HCT116 (cell line): ENCODE measurements around the gene ANTKMT. TPM values are rescaled to one million over a fixed set of nuclear protein-coding genes. Genes with fewer than 3 reads are reported as not detected.

Source experiments
- ATAC-seq: fragments of 200-7000 bp; cut with Tn5 transposase; 2 replicates; pipeline ENCODE4 v1.9.1; 2020; ENCODE audit warnings: mild to moderate bottlenecking, moderate library complexity
- BruUV-seq: library from RNA; stranded (reverse); fragments of 400-500 nt; replicated peaks from 2 replicates; lab custom pipeline; 2021; lab: Mats Ljungman, UMichigan
- CTCF ChIA-PET: fragments of 300-600 bp; sonication (Branson Sonifier 250); formaldehyde crosslinking; loops from one replicate; lab custom pipeline; 2021; ENCODE audit warnings: antibody characterized with exemption; lab: Charles Lee
- POLR2A ChIA-PET: fragments of 300-600, 350-600 bp; sonication (Branson Sonifier 250); formaldehyde crosslinking; loops from one replicate; lab custom pipeline; 2021; ENCODE audit warnings: antibody characterized with exemption; lab: Charles Lee
- RAD21 ChIA-PET, 2 experiments: fragments of 300-600 bp; sonication (Branson Sonifier 250); formaldehyde crosslinking; loops; one replicate each; lab custom pipeline; 2023; ENCODE audit warnings: low total read pairs in 2 of 2; ENCODE audit not compliant: uncharacterized antibody in 2 of 2, unreplicated experiment in 2 of 2, low non-redundant PET in 1 of 2; lab: Charles Lee
- DNase-seq: peaks from one replicate; pipeline ENCODE4 v3.0.0-alpha.2; 2010; ENCODE audit warnings: low read depth, low spot score
- H2AFZ ChIP-seq: fragments of 200-600 bp; shearing (Covaris generic), sonication (generic); 2 replicates; pipeline ENCODE4 v1.6.1; 2017; ENCODE audit warnings: low read depth, mixed run types, mixed read lengths, antibody characterized with exemption, low read length; ENCODE audit not compliant: poor library complexity, severe bottlenecking
- H3K27ac ChIP-seq: 2 replicates; pipeline ENCODE4 v1.5.1; 2012; ENCODE audit warnings: low read depth, low read length
- H3K27me3 ChIP-seq: fragments of 200-600 bp; sonication (generic); 2 replicates; pipeline ENCODE4 v1.6.1; 2016; ENCODE audit warnings: mixed run types, low read length, mixed read lengths; ENCODE audit not compliant: insufficient read depth
- H3K36me3 ChIP-seq, 2 experiments: fragments of 200-500 bp in 1 of 2; fragments of 200-600 bp in 1 of 2; sonication (Bioruptor generic) in 1 of 2; sonication (generic) in 1 of 2; 2 replicates each; pipeline versions ENCODE4 v1.5.1 to v1.6.1; 2014 to 2016; ENCODE audit warnings: low read length in 2 of 2, inconsistent platforms in 1 of 2, mixed read lengths in 1 of 2, mixed run types in 1 of 2; ENCODE audit not compliant: insufficient read depth in 2 of 2, control insufficient read depth in 1 of 2
- H3K4me1 ChIP-seq, 2 experiments: fragments of 200-600 bp in 1 of 2; sonication (generic) in 1 of 2; 2 replicates each; pipeline versions ENCODE4 v1.5.1 to v1.6.1; 2012 to 2017; ENCODE audit warnings: low read length in 2 of 2, inconsistent platforms in 1 of 2, mild to moderate bottlenecking in 1 of 2, mixed read lengths in 1 of 2, mixed run types in 1 of 2, moderate library complexity in 1 of 2; ENCODE audit not compliant: insufficient read depth in 2 of 2, control insufficient read depth in 1 of 2
- H3K4me2 ChIP-seq: fragments of 200-600 bp; sonication (generic); 2 replicates; pipeline ENCODE4 v1.6.1; 2017; ENCODE audit warnings: mixed run types, low read length, mixed read lengths
- H3K4me3 ChIP-seq, 2 experiments: fragments of 200-600 bp in 1 of 2; sonication (generic) in 1 of 2; replicated peaks in 1 of 2; 2 replicates each; pipeline ENCODE4 v1.5.1; 2011 to 2016; ENCODE audit warnings: low read length in 2 of 2, control low read depth in 1 of 2, low read depth in 1 of 2, mild to moderate bottlenecking in 1 of 2, mixed read lengths in 1 of 2, mixed run types in 1 of 2
- H3K79me2 ChIP-seq: fragments of 200-600 bp; sonication (generic); 2 replicates; pipeline ENCODE4 v1.6.1; 2017; ENCODE audit warnings: mild to moderate bottlenecking, mixed run types, low read length, moderate library complexity, mixed read lengths; ENCODE audit not compliant: insufficient read depth
- H3K9ac ChIP-seq: fragments of 200-600 bp; sonication (generic); 2 replicates; pipeline ENCODE4 v1.6.1; 2016; ENCODE audit warnings: low read length, mixed read lengths
- H3K9me2 ChIP-seq: fragments of 200-600 bp; sonication (generic), shearing (Covaris generic); 2 replicates; pipeline ENCODE4 v1.6.1; 2017; ENCODE audit warnings: mixed run types, mild to moderate bottlenecking, moderate library complexity; ENCODE audit not compliant: insufficient read depth
- H3K9me3 ChIP-seq, 2 experiments: fragments of 200-500 bp in 1 of 2; fragments of 200-600 bp in 1 of 2; sonication (Bioruptor generic) in 1 of 2; sonication (generic) in 1 of 2; 2 replicates each; pipeline ENCODE4 v1.6.1; 2014 to 2017; ENCODE audit warnings: low read length in 2 of 2, mixed read lengths in 2 of 2, inconsistent platforms in 1 of 2, low read depth in 1 of 2, mild to moderate bottlenecking in 1 of 2, mixed run types in 1 of 2, moderate library complexity in 1 of 2; ENCODE audit not compliant: control insufficient read depth in 1 of 2, insufficient read depth in 1 of 2
- H4K20me1 ChIP-seq: fragments of 200-600 bp; sonication (generic), shearing (Covaris generic); 2 replicates; pipeline ENCODE4 v1.6.1; 2017; ENCODE audit warnings: mixed run types, mild to moderate bottlenecking, moderate library complexity; ENCODE audit not compliant: insufficient read depth
- CBX3 ChIP-seq: IDR thresholded peaks from 2 replicates; pipeline ENCODE4 v1.6.1; 2012; ENCODE audit warnings: low read depth
- EGR1 ChIP-seq: IDR thresholded peaks from 2 replicates; pipeline ENCODE4 v1.6.1; 2012; ENCODE audit warnings: low read depth
- ELF1 ChIP-seq: IDR thresholded peaks from 2 replicates; pipeline ENCODE4 v1.6.1; 2012; ENCODE audit warnings: low read depth, borderline replicate concordance
- EZH2phosphoT487 ChIP-seq: fragments of 200-600 bp; IDR thresholded peaks from 2 replicates; pipeline ENCODE4 v1.6.1; 2018; ENCODE audit warnings: antibody characterized with exemption, borderline replicate concordance
- JUND ChIP-seq: IDR thresholded peaks from 2 replicates; pipeline ENCODE4 v1.6.1; 2012
- POLR2A ChIP-seq: IDR thresholded peaks from 2 replicates; pipeline ENCODE4 v1.7.0; 2011; ENCODE audit warnings: borderline replicate concordance; ENCODE audit not compliant: insufficient read depth, insufficient read length; ENCODE audit errors: extremely low read depth
- POLR2AphosphoS5 ChIP-seq: IDR thresholded peaks from 2 replicates; pipeline ENCODE4 v1.6.1; 2011; ENCODE audit warnings: mild to moderate bottlenecking, low read depth, low read length, moderate library complexity
- SIN3A ChIP-seq: IDR thresholded peaks from 2 replicates; pipeline ENCODE4 v1.6.1; 2012; ENCODE audit warnings: low read depth
- SRF ChIP-seq: IDR thresholded peaks from 2 replicates; pipeline ENCODE4 v1.6.1; 2012; ENCODE audit warnings: low read depth
- TCF7L2 ChIP-seq: IDR thresholded peaks from 2 replicates; pipeline ENCODE4 v1.7.0; 2011; ENCODE audit warnings: borderline replicate concordance, inconsistent platforms; ENCODE audit not compliant: insufficient read depth, insufficient read length; ENCODE audit errors: extremely low read depth
- YY1 ChIP-seq: IDR thresholded peaks from 2 replicates; pipeline ENCODE4 v1.6.1; 2011; ENCODE audit warnings: low read length, low read depth, moderate library complexity, mild to moderate bottlenecking; ENCODE audit not compliant: insufficient replicate concordance; ENCODE audit errors: extremely low read depth
- ZFX ChIP-seq: fragments of 450-650 bp; IDR thresholded peaks from 2 replicates; pipeline ENCODE4 v1.6.1; 2017
- ZNF274 ChIP-seq: fragments of 200-500 bp; sonication (Bioruptor generic); IDR thresholded peaks from 2 replicates; pipeline ENCODE4 v1.6.1; 2014; ENCODE audit warnings: mild to moderate bottlenecking, low read depth, low read length, inconsistent platforms
- intact Hi-C: fragments of 100-400 bp; cut with micrococcal nuclease; formaldehyde crosslinking; loops from 2 replicates; pipeline ENCODE4 v1.10.0; 2022
- total RNA-seq: library from RNA; stranded (reverse); gene quantifications from one replicate; pipeline ENCODE4 v1.2.1, GENCODE V29; 2021; ENCODE audit not compliant: unreplicated experiment
- TF ChIP-seq, protein P1 (sequence below): IDR thresholded peaks from 2 replicates; pipeline ENCODE4 v1.6.1; 2011; ENCODE audit warnings: mild to moderate bottlenecking, low read length, moderate library complexity; ENCODE audit not compliant: insufficient replicate concordance; ENCODE audit errors: extremely low read depth
- TF ChIP-seq, protein P2 (sequence below), 3 experiments: fragments of 200-600 bp in 1 of 3; sonication (generic) in 1 of 3; IDR thresholded peaks in 2 of 3; conservative IDR thresholded peaks in 1 of 3; 2 replicates each; pipeline ENCODE4 v1.5.1; 2012 to 2017; ENCODE audit warnings: low read depth in 2 of 3, low read length in 2 of 3, antibody characterized with exemption in 1 of 3, borderline replicate concordance in 1 of 3, control low read depth in 1 of 3, mild to moderate bottlenecking in 1 of 3, mixed read lengths in 1 of 3, mixed run types in 1 of 3, moderate library complexity in 1 of 3; ENCODE audit not compliant: insufficient read depth in 1 of 3

Gene ANTKMT
- total RNA-seq, 1 experiment from 2014 or later, result 65.4 TPM

DNA sequence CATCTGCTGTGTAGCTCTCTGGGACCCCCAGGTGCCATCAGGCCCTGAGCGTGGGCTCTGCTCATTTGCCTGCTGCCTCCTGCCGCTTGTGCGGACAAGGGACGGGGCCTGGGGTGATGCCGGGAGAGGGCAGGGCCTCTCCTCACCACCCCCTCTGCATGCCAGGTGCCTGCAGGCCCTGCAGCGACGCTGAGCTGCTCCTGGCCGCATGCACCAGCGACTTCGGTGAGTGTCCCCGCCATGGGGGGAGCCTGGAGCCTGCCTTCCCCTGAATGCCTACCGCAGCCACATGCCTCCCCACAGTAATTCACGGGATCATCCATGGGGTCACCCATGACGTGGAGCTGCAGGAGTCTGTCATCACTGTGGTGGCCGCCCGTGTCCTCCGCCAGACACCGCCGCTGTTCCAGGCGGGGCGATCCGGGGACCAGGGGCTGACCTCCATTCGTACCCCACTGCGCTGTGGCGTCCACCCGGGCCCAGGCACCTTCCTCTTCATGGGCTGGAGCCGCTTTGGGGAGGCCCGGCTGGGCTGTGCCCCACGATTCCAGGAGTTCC lies 4.1 kb upstream of the ANTKMT start:
- H3K4me2 ChIP-seq, result peak overlapping the region; percentile 93

More for the DNA sequence above, 4.1 kb upstream of the ANTKMT start:
- Histone ChIP-seq H3K9me3 (no peaks in the 10 kb centered on the region), H3K27me3 (no peaks in the 10 kb centered on the region), H3K79me2 (peaks cover 22% of the 10 kb centered on the region), H3K9ac (peak overlapping the region; percentile 85), H3K4me3 (peak overlapping the region; percentile 59 to 74), H3K4me1 (peaks cover 45 to 75% of the 10 kb centered on the region in 2 experiments), H4K20me1 (peaks cover 3% of the 10 kb centered on the region; the same call in 1 of the 2 replicates), H2AFZ (no peak overlapping the region), H3K9me2 (no peaks in the 10 kb centered on the region), H3K36me3 (no peaks in the 10 kb centered on the region), H3K27ac (peak overlapping the region; percentile 92)
- RAD21 ChIA-PET, result no interaction called here
- CTCF ChIA-PET, result interaction anchor here (1.3 to 2.4 kb wide), 3 partner anchors 11 to 71 kb away, joined by 3 to 20 read pairs (median 6); partner anchors contain the start of genes CHTF18 and RPUSD1
- BruUV-seq, result no TSS peak
- POLR2A ChIA-PET, result interaction anchor here (2.3 kb wide), 1 partner anchor 9 kb away, joined by 20 read pairs; the partner anchor contains the start of genes CCDC78 and HAGHL
- ATAC-seq, result no peak
- intact Hi-C loops, result no loop called here
- no peak for DNase-seq
- TF ChIP-seq, protein P1, sequence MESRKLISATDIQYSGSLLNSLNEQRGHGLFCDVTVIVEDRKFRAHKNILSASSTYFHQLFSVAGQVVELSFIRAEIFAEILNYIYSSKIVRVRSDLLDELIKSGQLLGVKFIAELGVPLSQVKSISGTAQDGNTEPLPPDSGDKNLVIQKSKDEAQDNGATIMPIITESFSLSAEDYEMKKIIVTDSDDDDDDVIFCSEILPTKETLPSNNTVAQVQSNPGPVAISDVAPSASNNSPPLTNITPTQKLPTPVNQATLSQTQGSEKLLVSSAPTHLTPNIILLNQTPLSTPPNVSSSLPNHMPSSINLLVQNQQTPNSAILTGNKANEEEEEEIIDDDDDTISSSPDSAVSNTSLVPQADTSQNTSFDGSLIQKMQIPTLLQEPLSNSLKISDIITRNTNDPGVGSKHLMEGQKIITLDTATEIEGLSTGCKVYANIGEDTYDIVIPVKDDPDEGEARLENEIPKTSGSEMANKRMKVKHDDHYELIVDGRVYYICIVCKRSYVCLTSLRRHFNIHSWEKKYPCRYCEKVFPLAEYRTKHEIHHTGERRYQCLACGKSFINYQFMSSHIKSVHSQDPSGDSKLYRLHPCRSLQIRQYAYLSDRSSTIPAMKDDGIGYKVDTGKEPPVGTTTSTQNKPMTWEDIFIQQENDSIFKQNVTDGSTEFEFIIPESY, result no peak
- no peak for TF ChIP-seq SRF
- TF ChIP-seq SIN3A, result no peak
- TF ChIP-seq ZFX, result no peak
- TF ChIP-seq, protein P2, sequence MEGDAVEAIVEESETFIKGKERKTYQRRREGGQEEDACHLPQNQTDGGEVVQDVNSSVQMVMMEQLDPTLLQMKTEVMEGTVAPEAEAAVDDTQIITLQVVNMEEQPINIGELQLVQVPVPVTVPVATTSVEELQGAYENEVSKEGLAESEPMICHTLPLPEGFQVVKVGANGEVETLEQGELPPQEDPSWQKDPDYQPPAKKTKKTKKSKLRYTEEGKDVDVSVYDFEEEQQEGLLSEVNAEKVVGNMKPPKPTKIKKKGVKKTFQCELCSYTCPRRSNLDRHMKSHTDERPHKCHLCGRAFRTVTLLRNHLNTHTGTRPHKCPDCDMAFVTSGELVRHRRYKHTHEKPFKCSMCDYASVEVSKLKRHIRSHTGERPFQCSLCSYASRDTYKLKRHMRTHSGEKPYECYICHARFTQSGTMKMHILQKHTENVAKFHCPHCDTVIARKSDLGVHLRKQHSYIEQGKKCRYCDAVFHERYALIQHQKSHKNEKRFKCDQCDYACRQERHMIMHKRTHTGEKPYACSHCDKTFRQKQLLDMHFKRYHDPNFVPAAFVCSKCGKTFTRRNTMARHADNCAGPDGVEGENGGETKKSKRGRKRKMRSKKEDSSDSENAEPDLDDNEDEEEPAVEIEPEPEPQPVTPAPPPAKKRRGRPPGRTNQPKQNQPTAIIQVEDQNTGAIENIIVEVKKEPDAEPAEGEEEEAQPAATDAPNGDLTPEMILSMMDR (IDR thresholded peaks at IDR 0.05 in 2 of 3, conservative IDR thresholded peaks at IDR 0.05 in 1 of 3; ENCODE audit: borderline replicate concordance in 1 of 3, insufficient read depth in 1 of 3, low read depth in 2 of 3, low read length in 2 of 3), result no peak
- no peak for TF ChIP-seq POLR2A
- TF ChIP-seq EGR1, result no peak
- no peak for TF ChIP-seq JUND
- no peak for TF ChIP-seq POLR2AphosphoS5
- TF ChIP-seq ELF1, result no peak
- no peak for TF ChIP-seq EZH2phosphoT487
- TF ChIP-seq YY1, result no peak
- no peak for TF ChIP-seq ZNF274
- no peak for TF ChIP-seq CBX3
- TF ChIP-seq TCF7L2, result no peak
